ENCODE data around the gene CLMP.
"Not testable (repeated sequence)": the region's sequence is repeated elsewhere in the genome, so short reads cannot be mapped to it uniquely, and the experiment has no call there.

CLMP gene

DNA sequence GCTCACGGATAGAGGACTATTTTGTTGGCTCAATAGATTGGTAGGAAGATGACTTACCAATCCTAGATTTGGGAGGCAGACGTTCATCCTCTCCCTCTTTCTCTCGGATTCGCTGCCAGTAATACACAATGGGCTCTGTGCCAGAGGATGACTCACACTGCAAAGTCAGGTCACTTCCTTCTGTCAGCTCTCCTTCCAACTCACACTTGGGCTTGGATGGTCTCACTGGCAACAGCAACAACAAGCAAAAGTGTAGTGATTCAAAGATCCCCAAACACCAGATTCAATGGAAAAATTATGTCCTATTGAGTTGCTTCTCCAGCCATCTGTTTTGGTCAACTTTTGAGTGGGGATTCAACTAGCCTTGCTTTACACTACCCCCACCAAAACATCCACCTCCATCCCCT, 111.4 kb downstream of the CLMP start:
- peak in 1 of 2 experiments; percentile 69 for DNase-seq (ENCODE audit: low read depth in 2 of 2)

DNA sequence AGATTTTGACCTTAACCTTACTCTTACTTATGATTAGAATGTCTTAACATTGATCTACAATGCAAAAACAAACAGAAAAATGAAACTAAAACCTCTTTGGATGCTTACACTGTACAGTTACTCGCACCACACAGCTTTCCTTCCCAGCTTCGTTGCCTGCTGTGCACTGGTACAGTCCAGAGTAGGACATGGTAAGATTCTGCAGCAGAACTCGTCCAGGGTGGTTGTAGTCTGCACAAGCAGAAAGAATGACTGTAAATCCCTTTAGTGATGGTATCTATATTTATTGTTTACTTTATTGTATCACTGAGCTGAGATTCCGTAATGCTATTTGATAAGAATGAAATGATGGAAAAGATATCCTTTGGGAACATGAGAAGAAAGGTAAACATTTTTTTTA, 112.1 kb downstream of the CLMP start:
- DNase-seq (ENCODE audit: low read depth in 2 of 2), result no peak

DNA sequence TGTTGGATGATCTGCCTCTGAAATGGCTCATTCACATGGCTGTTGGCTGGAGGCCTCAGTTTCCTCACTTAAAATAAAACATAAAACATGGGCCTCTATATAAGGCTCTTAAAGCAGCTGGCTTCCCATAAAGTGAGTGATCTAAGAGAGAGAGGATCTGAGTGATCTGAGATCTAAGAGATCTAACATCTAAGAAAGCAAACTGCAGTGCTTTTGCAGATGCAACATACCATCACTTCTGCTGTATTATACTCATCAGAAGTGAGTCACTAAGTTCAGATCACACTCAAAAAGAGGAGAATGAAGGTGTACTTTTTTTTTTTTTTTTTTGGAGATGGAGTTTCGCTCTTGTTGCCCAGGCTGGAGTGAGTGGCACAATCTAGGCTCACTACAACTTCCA, 115.0 kb downstream of the CLMP start:
- no peak for DNase-seq (ENCODE audit: low read depth in 2 of 2)

DNA sequence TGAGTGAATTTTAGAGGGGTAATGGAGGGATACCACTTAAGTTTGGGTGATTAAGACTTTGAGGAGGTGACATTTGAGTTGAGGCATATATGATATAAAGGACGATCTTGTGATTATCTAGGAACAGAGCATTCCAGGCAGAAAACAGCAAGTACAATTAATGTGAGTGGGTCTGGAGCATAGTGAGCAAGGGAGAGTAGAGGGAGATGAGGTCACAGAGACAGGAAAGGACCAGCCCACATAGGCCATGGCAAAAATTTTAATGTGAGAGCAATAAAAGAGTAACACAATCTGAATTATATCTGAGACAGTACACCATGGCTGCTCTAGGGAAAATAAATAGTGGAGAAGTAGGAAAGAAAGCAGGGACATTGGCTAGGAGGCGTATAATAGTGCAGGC, 118.6 kb downstream of the CLMP start:
- DNase-seq (ENCODE audit: low read depth in 2 of 2), result no peak

DNA sequence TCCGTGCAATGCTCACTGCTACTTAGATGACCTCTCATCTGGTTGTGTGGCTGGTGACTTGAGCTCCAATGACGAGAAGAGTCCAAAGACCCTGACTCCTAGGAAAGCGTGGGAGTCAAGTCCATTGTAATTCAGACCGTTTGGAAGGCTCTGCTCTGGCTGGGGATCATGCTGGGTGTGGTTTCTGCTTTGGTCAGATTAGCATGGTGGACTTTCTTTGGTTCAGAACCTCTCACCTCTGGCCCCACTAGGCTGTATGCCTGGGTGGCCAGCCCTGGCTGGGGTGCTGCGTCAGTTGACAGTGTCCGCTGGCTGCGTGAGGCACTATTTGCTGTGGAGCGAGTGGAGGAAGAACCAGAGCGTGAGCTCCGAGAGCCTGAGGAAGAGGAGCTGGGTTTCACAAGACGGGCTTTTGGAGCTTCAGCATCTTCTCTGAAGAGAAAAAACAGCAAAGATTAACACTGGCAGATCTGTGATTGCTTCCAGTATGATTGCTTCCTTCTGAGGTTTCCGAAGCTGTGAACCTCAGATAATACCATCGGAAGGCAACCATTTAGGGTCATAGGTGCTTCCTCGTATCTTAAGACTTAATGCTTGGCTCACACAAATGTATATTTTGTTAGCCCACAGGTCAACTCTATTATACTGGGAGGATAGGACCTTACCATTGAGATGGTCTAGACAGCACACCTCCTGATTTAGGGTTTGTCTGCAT, 121.5 kb downstream of the CLMP start:
- no peak for DNase-seq (ENCODE audit: low read depth in 2 of 2)

DNA sequence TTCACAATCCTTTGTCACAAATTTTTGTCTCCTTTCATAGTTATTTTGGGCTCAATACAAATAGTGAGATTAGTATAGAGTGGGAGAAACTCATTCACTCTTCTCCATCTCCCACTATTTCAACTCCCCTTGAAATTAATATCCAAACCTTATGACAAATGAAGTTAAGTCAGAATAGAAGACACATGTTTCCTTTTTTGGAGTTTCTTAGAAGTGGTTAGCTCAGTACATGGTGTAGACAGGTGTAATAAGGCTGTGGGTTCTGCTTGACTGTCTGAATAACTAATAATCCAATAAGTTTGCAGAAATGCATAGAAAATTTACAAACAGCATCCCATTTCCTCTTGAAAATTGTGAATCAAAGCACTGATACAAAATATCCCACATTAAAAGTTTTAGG, 122.3 kb downstream of the CLMP start:
- no peak for DNase-seq (ENCODE audit: low read depth in 2 of 2)

DNA sequence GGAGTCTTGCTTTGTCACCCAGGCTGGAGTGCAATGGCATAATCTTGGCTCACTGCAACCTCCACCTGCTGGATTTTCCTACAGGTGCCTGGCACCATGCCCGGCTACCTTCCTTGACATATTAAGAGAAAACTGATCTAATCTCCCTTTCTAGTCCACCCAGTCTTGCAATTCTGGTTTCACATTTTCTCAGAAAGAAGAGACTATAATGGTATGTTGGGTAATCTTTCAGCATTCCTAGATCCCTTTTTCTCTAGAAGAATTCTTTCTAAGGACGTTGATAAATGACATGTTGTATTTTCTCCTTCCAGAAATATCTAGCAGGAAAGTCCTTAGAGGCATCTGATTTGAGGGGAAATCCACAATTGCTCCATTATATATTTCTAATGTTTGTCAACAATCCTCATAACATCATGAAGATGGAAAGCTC, 122.7 kb downstream of the CLMP start:
- DNase-seq (ENCODE audit: low read depth in 2 of 2), result no peak

DNA sequence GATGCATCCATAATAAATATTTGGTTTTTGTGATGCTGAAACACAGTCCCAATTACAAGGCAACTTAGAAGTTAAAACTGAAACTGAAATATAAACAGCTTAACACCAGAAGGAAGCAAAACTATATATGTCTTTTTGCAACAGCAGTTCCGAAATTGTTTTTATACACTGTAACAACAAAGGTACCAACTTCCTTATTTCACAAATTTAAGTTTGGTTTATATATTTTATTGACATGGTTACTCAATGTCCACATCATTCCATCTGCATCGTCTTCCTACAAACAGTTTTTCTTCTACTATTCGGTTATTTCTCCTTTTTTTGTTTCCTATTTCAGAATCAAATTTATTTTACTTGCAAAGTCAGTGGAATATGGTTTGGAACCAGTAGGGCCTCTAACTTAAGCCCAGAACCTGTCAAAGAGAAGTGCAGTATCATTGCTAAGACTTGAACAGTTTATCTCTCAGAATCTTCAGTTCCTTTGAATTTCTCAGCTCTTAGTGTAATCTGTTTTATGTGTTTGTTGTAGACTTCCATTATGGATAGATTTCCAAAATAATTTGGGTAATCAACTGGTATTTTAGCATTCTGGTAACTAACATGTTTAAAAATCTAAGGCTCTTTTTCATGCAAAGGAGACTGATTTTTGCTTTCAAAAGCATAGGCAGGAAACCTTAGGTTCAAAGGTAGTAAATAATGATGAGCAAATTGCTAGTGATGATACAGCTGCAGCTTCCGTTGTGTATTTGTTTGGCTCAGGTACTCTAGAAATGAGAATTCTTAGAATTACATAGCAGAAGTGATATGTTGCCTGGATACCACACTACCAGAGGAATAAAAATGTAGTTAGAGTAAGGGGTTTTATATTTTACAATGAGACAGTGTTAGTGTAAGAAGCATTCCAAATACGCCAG, 124.9 kb downstream of the CLMP start:
- no peak for DNase-seq (ENCODE audit: low read depth in 2 of 2)

DNA sequence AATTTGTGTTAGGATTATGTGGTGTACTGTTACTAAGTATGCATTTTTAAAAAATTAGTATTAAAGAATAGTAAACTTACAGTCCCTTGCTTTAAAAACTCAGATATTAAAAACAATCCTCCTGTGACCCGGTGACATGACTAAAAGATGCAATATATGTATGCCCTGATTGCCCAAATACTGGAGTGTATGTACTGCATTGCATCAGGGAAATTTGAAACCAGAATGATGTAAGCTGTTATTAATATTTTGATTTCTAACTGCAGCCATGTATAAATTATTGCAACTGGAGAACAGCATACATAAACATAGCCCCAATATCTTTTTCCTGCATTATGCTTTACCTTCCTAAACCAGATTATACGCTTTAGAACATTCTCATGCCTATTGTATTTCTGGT, 129.4 kb downstream of the CLMP start:
- DNase-seq (ENCODE audit: low read depth in 2 of 2), result no peak

DNA sequence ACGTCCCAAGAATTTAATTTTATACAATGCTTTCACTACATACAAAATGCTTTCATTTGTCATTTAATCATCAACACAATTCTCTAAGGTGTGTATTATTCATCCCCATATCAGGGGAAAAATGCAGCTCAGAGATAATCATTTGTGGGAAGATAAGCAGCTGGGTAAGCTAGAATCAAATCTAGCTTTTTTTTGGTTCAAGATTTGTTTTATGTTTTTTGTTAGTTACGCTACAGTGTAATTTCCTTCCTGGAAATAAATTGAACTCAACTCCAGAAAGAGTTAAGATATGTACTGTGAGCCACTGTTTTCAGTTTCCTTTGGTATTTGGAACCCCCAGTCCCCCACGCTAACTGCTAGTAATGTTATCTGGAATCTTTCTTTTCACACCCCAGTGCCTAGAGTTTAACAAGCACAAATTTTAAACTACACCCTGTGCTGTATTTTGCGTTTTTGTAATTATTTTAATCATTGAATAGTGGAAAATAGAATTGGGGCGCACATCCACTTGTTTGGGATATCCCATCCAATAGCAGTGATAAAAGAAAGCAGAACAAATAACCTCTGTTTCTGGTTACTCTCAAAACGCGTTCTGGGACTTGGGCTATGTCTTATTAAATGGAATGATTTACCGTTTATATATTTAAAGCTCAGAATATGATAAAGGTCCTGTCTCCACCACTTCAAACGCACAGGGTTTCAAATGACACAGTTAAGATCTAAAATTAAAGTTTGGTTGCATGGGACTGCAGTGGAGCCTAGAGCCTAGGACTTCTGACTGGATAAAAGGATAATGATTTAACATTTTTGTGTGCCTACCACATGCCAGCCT, 131.0 kb downstream of the CLMP start:
- no peak for DNase-seq (ENCODE audit: low read depth in 2 of 2)

DNA sequence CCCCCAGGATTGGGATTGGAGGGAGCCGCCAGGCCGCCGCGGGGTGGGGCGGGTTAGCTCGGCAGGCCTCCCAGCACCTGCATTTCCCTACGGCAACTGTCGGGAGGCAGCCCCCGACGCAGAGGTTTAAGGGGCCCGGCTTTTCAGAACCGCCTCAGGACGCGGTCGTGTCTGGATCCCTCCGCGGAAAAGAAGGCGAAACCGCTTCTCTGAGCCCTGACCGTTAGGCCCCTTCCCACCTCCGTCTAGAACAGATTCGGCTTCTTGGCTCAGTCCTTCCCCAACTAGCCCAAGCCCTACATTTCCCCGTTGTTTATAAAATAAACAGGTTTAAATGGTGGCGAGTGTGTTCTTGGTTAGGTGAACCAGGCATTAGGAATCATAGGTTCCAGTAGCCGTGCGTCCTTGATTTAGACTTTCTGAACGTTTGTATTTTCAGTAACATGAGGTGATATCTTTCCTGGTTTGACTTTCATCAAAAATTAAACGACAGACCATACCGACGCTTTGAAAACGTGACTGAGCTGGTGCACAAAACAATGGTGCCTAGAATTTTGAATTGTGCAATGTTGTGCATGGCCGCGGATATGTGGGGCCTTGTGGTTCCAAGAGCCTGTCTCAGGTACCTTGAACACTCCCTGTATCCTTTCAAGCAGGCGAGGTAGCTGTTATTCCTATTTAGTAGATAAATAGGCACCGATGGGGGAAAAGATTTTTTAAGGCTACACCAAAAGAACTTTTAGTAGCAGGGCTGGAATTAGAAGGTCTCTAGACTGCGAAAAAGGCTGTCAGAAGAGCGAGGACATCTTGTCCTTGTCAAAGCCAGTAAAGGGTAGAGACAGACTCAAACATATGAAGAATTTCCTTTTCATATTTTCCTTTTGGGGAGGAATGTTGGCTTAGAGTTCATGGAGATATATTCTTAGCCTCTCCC, 131.9 kb downstream of the CLMP start:
- no peak for DNase-seq (ENCODE audit: low read depth in 2 of 2)

DNA sequence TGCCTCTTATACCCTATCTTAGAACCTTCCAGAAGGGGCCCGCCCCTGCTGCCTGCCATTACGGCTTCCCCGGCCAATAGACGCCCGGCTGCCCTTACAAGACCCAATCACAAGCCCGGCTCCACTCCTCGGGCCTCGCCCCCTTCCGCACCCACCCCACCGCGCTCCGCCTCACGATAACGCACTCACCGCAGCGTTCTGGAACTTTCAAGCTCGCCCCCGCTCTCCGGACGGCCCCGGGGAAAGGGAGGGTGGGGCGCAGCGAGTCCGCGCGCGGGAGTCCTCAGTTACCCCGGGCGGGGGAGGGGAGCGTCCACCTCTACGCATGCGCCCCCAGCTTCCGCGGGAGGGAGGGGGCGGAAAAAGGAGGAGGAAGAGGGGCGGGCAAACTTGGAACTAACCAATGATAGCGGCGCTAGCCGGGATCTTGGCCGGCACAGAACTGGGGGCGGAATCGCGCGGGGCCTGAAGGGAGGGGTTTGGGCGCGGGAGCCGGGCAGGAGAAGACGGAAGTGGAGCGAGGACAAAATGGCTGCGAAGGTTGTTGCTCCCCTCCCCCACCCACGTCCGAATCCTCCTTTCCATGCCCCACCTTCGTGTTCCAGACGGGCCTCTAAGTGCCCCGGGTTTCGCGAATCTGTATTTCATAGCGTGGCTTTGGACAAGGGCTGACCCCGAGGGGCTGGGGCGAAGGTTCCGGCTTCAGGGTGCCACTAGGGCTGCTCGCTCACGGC, 132.7 kb downstream of the CLMP start:
- DNase-seq (ENCODE audit: low read depth in 2 of 2), result peak; percentile 98 to 100

DNA sequence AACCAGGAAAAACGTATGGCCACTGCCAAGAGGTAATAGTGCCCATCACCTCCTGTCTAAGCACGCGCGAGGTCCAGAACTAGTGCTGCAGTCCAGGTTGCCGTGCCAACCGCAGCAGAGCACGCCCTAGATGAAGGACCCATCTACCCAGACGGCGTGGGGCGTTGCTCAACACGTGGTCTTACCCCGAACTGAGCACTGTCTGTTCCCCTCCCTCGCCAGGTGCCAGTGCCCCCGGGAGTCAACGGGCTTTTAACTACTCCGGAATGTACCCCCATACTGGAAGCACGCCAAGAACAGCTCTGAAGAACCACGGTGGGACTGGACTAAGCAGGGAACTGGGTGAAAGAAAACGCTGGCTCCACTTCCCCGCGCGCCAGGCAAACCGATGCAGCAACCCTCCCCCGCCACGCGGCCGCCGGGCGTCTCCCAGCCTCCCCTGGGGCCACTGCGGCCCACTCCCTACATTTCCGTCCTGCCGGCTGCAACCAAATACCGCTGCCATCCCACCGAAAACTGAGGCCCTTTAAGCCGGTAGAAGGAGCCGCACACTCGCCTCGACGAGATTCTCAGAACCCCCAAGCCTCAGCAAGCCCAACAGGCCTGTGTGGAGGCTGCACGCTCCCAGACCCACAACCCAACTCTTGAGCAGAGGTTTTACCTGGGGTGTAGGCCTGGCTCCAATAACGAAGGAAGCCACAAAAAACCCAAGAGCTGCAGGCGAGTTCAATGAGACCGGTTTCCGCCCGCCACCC, 133.5 kb downstream of the CLMP start, which contains the start of gene HSPA8:
HSPA8 (minus strand) TSS at position 734 of the 755 bp plus-strand sequence. CDS start 812 bp downstream, outside the sequence.
- peak; percentile 55 to 68 for DNase-seq (ENCODE audit: low read depth in 2 of 2)

DNA sequence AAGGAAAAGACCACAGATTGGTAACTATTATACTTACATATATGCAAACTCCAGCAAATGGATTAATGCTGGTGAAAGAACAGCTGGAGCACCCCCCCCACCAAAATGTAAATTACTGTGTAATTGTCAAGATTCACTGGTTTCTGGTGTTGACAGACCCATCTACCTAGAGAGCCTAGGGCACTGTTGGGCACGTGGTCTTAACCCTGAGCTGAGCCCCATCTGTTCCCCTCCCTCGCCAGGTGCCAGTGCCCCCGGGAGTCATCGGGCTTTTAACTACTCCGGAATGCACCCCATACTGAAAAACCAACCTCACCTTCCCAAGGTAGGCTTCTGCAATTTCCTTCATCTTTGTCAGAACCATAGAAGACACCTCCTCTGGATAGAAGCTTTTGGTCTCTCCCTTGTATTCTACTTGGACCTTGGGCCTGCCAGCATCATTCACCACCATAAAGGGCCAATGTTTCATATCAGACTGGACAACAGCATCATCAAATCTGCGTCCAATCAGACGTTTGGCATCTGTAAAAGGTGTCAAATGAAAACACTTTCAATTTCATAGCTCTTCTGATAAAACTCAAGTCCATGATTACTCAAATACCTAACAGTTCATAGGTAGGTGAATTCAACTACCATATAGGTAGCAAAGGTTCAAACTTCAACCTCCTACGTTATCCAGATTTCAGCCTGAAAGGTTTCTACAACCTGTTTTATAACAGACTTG, 134.6 kb downstream of the CLMP start:
- DNase-seq (ENCODE audit: low read depth in 2 of 2), result no peak

DNA sequence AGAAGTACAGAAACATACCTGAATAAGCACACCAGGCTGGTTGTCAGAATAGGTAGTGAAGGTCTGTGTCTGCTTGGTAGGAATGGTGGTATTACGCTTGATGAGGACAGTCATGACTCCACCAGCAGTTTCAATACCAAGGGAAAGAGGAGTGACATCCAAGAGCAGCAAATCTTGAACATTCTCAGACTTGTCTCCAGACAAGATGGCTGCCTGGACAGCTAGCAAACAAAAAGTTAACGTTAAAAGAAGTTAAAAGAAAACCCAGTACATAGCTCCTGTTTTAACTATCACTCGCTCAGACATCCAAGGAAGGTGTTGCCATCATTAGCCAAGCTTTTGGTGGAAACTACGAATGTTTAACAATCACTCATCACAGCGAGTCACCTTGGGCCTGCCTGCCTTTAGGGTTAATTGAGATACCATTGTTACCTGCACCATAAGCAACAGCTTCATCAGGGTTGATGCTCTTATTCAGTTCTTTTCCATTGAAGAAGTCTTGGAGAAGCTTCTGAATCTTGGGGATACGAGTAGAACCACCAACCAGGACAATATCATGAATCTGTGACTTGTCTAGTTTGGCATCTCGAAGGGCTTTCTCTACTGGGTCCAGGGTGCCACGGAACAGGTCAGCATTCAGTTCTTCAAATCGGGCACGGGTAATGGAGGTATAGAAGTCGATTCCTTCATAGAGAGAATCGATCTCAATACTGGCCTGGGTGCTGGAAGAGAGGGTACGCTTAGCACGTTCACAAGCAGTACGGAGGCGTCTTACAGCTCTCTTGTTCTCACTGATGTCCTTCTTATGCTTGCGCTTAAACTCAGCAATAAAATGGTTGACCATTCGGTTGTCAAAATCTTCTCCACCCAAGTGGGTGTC, 135.8 kb downstream of the CLMP start:
- DNase-seq (ENCODE audit: low read depth in 2 of 2), result not testable (repeated sequence)

DNA sequence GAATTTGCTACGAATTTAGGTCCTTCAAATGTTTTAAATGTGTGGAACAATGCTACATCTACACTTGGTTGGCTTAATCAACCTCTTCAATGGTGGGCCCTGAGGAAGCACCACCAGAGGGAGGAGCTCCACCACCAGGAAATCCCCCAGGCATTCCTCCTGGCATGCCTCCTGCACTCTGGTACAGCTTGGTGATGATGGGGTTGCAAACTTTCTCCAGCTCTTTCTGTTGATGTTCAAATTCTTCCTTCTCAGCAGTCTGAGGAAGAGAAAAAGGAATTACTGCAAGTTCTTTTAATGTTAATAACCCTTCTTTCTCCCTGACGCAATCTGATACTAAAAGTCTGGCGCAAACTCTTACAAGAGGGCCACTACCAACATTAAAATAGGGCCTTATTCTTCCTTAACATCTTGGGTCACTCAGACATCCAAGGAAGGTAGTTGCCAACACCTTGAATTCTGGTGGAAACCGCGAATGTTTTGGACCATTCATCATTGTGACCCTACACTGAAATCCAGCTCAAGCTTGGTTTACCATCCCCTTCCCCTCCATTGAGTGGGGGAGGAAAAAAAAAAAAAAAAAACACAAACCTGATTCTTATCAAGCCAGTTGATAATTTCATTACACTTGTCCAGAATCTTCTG, 137.3 kb downstream of the CLMP start:
- no peak for DNase-seq (ENCODE audit: low read depth in 2 of 2)

DNA sequence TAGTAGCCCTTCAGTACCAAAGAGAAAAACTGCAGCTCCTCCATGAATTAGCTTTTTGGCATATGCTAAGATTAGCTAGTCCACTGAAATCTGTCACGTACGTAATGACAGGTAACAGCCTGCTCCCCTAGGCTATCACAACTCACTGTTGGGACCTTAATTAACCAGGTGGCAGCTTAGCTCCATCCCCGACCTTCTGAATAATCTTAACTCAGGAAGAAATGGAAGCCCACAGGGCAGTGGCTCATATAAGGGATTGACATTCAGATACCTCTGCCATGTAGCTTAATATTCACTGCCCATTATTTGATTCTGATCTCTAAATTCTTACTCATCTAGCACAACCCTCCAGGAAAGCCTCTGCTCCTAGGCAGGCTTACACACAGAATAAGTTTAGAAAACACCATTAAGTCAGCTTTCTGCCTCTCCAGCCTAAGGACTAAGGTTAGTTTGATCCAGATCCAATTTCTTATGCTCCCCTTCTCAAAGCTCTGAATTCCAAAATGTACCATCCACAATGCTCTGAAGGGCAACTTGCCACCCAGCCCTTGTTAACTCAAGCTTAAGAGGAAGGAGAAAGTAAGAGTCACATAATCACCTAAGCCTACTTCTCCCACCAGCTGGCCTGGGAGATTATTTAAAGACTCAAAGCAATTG, 138.1 kb downstream of the CLMP start:
- DNase-seq (ENCODE audit: low read depth in 2 of 2), result no peak

All from stimulated activated CD4-positive, alpha-beta T cell treated with anti-CD3 and anti-CD28 coated beads, Interleukin-12 subunit alpha, Interleukin-12 subunit beta, amount 100 ng/mL, for 24 hours (primary cell).